ENCODE results near the gene MAP3K3. TPM values are rescaled to one million over a fixed set of nuclear protein-coding genes. Genes with fewer than 3 reads are reported as not detected.
"Not testable (repeated sequence)": the region's sequence is repeated elsewhere in the genome, so short reads cannot be mapped to it uniquely, and the experiment has no call there.

The MAP3K3 gene
- total RNA-seq, 1 experiment from 2014 or later = 18.1 TPM

- DNase-seq (ENCODE audit: low read depth) = no peak
Measured at GRCh38 chr17:63705657-63706056, 83.4 kb downstream of the MAP3K3 start.

DNA sequence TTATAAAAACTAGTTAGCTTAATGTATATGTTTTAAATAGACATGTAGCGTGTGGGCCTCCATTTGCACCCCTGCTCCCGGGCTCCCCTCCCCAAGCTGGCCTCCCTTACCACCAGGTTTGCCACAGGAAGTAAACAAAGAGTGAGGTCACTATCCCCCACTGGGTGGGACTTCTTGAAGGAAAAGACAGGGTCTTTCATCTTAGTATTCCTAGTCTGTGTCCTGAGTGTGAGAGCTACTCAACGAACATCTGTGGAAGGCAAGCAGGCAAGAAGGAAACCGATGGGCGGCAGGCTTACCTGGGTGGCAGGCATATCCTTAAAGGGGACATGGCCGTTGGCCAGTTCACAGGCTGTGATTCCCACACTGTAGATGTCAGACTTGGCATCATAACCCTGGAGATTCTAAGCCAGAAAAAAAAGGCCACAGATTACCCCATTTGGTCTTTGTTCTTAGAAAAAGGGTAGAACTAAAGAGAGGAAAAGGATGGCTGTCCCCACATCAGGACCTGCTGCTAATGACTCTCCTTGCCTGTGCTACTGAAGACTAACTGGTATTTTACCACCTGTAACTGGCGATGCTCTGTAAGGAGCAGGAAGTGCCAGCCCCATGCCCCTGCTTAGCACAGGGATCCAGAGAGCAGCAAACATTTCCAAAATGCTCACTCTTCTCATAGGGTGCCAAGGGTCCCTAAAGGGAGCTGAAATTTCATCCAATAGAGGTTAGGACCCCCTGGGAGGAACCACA is 84.3 kb downstream of the MAP3K3 start:
- no peak for DNase-seq (ENCODE audit: low read depth)

DNA sequence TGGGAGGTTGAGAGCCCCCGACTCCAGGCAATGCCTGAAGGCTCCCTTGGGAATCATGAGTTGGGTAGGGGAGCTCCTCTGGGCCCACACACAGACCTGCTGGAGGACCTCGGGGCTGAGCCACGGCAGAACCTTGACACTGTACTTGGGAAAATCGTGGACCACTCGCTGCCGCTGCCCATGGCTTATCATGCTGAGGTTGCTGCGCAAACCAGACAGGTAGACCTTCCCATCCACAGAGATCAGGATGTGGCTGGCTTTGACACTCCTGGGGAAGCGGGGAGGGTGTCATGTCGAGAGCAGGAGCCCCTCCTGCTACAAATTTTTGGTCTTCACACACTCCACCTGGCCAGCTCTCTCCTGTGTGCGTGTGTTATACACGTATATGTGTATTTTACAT is 84.9 kb downstream of the MAP3K3 start:
- no peak for DNase-seq (ENCODE audit: low read depth)

- DNase-seq (ENCODE audit: low read depth) = no peak
Measured at GRCh38 chr17:63709110-63709509, 86.9 kb downstream of the MAP3K3 start.

GRCh38 chr17:63714550-63715277 is 92.5 kb downstream of the MAP3K3 start:
- no peak for DNase-seq (ENCODE audit: low read depth)

- DNase-seq (ENCODE audit: low read depth) = no peak
Measured at GRCh38 chr17:63716426-63716825, 94.2 kb downstream of the MAP3K3 start.

DNA sequence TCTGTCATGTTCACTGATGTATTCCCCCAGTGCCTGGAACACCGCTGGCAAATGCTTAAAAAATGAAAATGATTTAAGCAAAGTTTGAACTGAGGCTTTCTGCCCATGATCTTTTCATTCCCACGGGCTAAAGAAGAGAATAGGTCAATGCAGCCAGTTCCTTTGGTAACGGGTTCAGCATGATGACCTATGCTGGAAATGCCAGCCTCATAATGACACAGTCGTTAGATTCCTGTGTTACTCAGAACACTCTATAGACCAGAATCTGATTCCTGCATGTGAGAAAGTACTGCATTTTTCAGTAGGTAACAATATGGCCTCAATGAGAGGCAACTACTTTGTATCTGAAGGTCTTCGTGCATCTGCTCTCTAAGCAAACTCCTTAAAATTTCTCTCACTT is 96.8 kb downstream of the MAP3K3 start:
- no peak for DNase-seq (ENCODE audit: low read depth)

DNA sequence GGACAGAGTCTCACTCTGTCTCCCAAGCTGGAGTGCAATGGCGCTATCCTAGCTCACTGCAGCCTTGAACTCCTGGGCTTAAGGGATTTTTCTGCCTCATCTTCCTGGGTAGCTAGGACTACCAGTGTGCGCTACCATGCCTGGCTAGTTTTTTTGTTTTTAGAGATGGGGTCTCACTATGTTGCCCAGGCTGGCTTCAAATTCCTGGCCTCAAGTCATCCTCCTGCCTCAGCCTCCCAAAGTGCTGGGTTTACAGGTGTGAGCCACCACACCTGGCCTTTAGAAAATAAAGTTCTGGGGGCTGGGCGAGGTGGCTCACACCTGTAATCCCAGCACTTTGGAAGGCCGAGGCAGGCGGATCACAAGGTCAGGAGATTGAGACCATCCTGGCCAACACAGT is 98.0 kb downstream of the MAP3K3 start:
- DNase-seq (ENCODE audit: low read depth) = not testable (repeated sequence)

GRCh38 chr17:63722403-63722802 is 100.2 kb downstream of the MAP3K3 start:
- no peak for DNase-seq (ENCODE audit: low read depth)

- DNase-seq (ENCODE audit: low read depth) = no peak
Measured at GRCh38 chr17:63735691-63736090, 113.5 kb downstream of the MAP3K3 start.

DNA sequence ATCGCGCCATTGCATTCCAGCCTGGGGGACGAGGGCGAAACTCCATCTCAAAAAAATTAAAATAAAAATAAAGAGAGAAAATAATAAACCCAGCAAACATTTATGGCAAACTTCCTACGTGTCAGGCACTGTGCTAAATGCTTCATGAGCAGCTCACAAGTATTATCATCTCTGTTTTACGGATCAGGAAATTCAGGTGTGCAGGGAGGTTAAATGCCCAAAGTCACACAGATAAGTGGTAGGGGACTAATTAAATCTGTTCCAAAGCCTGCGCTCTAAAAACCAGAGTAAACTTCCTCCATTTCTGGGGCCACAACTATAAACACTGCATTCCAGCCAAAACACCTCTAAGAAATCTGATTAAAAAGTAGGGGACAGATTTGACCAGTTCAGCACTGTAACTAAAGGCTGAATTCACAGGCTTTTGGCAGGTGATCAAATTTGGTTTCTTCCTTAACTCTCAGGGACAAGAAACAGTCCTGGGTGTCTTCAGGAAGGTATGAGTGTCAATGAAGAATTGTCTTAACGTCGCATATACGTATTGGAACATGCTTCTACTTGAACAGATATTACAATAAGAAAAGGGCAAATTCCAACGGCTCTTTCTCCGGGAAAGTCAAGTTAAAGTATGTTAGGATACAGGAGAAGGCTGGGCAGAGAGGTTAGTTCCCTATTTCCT is 118.4 kb downstream of the MAP3K3 start:
- DNase-seq (ENCODE audit: low read depth) = peak; percentile 9

GRCh38 chr17:63741143-63741407 is 118.9 kb downstream of the MAP3K3 start:
- no peak for DNase-seq (ENCODE audit: low read depth)

- DNase-seq (ENCODE audit: low read depth) = peak; percentile 93
Measured at GRCh38 chr17:63741408-63742173, 119.4 kb downstream of the MAP3K3 start, which contains the start of gene STRADA. Gene STRADA (minus strand): TSS chr17:63741799. CDS start chr17:63728369, 13,430 bp downstream.

Other genes with a start within 250 kb of the MAP3K3 start
- 9.5 and 10.0 TPM in 2 replicates for gene CYB561, start 176.1 kb upstream of the MAP3K3 start, total RNA-seq (2014; rRNA removed; shearing (Covaris generic))
- gene ACE, start 145.4 kb upstream of the MAP3K3 start, total RNA-seq (2014; rRNA removed; shearing (Covaris generic)) = 0.68 and 0.72 TPM in 2 replicates
- not detected in 2 replicates for gene KCNH6, start 99.1 kb upstream of the MAP3K3 start, total RNA-seq (2014; rRNA removed; shearing (Covaris generic))
- gene DCAF7, start 71.9 kb upstream of the MAP3K3 start, total RNA-seq (2014; rRNA removed; shearing (Covaris generic)) = 20.7 and 22.2 TPM in 2 replicates
- gene TACO1, start 21.5 kb upstream of the MAP3K3 start, total RNA-seq (2014; rRNA removed; shearing (Covaris generic)) = 12.6 and 16.7 TPM in 2 replicates
- gene LIMD2, start 77.7 kb downstream of the MAP3K3 start, total RNA-seq (2014; rRNA removed; shearing (Covaris generic)) = 4.9 and 10.2 TPM in 2 replicates
- 10.1 and 13.7 TPM in 2 replicates for gene STRADA, start 119.4 kb downstream of the MAP3K3 start, total RNA-seq (2014; rRNA removed; shearing (Covaris generic))
- gene CCDC47, start 151.2 kb downstream of the MAP3K3 start, total RNA-seq (2014; rRNA removed; shearing (Covaris generic)) = 39.9 and 49.3 TPM in 2 replicates
- gene DDX42, start 151.8 kb downstream of the MAP3K3 start, total RNA-seq (2014; rRNA removed; shearing (Covaris generic)) = 18.0 and 19.8 TPM in 2 replicates
- 44.7 and 54.2 TPM in 2 replicates for gene PSMC5, start 205.0 kb downstream of the MAP3K3 start, total RNA-seq (2014; rRNA removed; shearing (Covaris generic))
- 49.5 and 62.1 TPM in 2 replicates for gene FTSJ3, start 205.2 kb downstream of the MAP3K3 start, total RNA-seq (2014; rRNA removed; shearing (Covaris generic))
- 64.9 and 69.0 TPM in 2 replicates for gene SMARCD2, start 220.3 kb downstream of the MAP3K3 start, total RNA-seq (2014; rRNA removed; shearing (Covaris generic))

Measured in RPMI7951 (cell line).